Parietal lobe (tissue), 2 donors: ENCODE data around the gene ATG4D. TPM values are rescaled to one million over a fixed set of nuclear protein-coding genes. Genes with fewer than 3 reads are reported as not detected.

ENCODE experiments used
- small RNA-seq: library from RNA; depleted of rRNA; stranded (forward); fragments of <200 nt; gene quantifications from one replicate; pipeline ENCODE3, GENCODE V24; 2014; ENCODE audit warnings: low replicate concordance
- total RNA-seq: library from RNA; depleted of rRNA; stranded (reverse); fragments of >200 nt; gene quantifications from one replicate; pipeline ENCODE4 v1.2.3, GENCODE V29; 2014

The ATG4D gene
- total RNA-seq, result 14.7 TPM

GRCh38 chr19:10543420-10544241, at the start of gene ATG4D:
TSS of gene ATG4D (plus strand) at chr19:10543904. CDS start at chr19:10544091, 187 bp downstream.

GRCh38 chr19:10503002-10503789, 40.5 kb upstream of the ATG4D start, which contains the start of gene KEAP1:
TSS of gene KEAP1 (minus strand) at chr19:10503356. CDS start at chr19:10500033, 3,323 bp downstream.

GRCh38 chr19:10517361-10517759, 26.3 kb upstream of the ATG4D start, which contains the start of gene S1PR5:
TSS of gene S1PR5 (minus strand) at chr19:10517447. CDS start at chr19:10515011, 2,436 bp downstream.

GRCh38 chr19:10565567-10566407, 22.1 kb downstream of the ATG4D start, which contains the start of gene KRI1:
TSS of gene KRI1 (minus strand) at chr19:10566010. CDS start at chr19:10565999, 11 bp downstream.

GRCh38 chr19:10568826-10569651, 25.3 kb downstream of the ATG4D start, which contains the start of gene CDKN2D:
TSS of gene CDKN2D (minus strand) at chr19:10568979. CDS start at chr19:10568653, 326 bp downstream.

GRCh38 chr19:10587022-10587838, 43.5 kb downstream of the ATG4D start, which contains the start of gene AP1M2:
TSS of gene AP1M2 (minus strand) at chr19:10587312. CDS start at chr19:10587231, 81 bp downstream.

Small RNA genes within 50 kb of the gene (small RNA-seq; reads per million reads assigned to genes)
- gene MIR1238, result not detected
- not detected for gene RNU7-140P

Other genes with a start within 250 kb of the ATG4D start
- 5.9 TPM for gene ZGLP1, start 234.1 kb upstream of the ATG4D start, total RNA-seq
- gene FDX2, start 227.9 kb upstream of the ATG4D start, total RNA-seq, result 18.2 TPM
- gene RAVER1, start 210.4 kb upstream of the ATG4D start, total RNA-seq, result 5.9 TPM
- gene ICAM3, start 204.3 kb upstream of the ATG4D start, total RNA-seq, result 0.63 TPM
- 67.6 TPM for gene TYK2, start 163.3 kb upstream of the ATG4D start, total RNA-seq
- 52.6 TPM for gene CDC37, start 140.4 kb upstream of the ATG4D start, total RNA-seq
- 7.8 TPM for gene PDE4A, start 123.4 kb upstream of the ATG4D start, total RNA-seq
- 38.5 TPM for gene KEAP1, start 40.5 kb upstream of the ATG4D start, total RNA-seq
- not detected for gene S1PR5, start 26.5 kb upstream of the ATG4D start, total RNA-seq
- 4.7 TPM for gene KRI1, start 22.1 kb downstream of the ATG4D start, total RNA-seq
- 72.6 TPM for gene CDKN2D, start 25.1 kb downstream of the ATG4D start, total RNA-seq
- not detected for gene AP1M2, start 43.4 kb downstream of the ATG4D start, total RNA-seq
- gene SLC44A2, start 81.6 kb downstream of the ATG4D start, total RNA-seq, result 31.9 TPM
- 277 TPM for gene ILF3, start 110.4 kb downstream of the ATG4D start, total RNA-seq
- gene QTRT1, start 157.5 kb downstream of the ATG4D start, total RNA-seq, result 50.1 TPM
- 94.8 TPM for gene DNM2, start 174.2 kb downstream of the ATG4D start, total RNA-seq